ENCODE measurements around the gene NCKAP5.

DNA sequence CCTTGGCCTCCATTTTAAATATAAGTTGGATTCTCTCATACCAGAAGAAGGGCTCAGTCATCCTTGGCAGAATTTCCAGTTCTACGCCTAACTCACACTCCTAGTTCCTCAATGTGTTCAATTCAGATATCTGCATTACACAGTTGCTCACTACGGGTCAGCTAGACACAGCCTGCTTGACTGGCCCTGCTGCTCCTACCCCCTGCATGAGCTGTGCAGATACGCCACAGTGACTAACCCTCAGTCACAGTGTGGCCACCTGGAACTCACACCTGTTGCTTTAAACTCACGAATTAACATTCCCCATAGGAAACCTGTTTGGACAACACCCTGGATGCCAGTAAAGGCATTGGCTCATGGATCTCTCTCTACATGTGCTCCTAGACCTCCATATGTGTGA is 429.6 kb downstream of the NCKAP5 start:
- no peak for TF ChIP-seq CTCF (IDR thresholded peaks at IDR 0.05 in 4 of 5, conservative IDR thresholded peaks at IDR 0.05 in 1 of 5)
- TF ChIP-seq POLR2A (IDR thresholded peaks at IDR 0.05): no peak
